B cell (primary cell): Measurements from ENCODE around the gene CDH5. TPM values are rescaled to one million over a fixed set of nuclear protein-coding genes. Genes with fewer than 3 reads are reported as not detected.

ENCODE experiments used
- ATAC-seq: fragments of 200-7000 bp; cut with Tn5 transposase; one replicate; pipeline ENCODE4 v1.10.0; 2021; ENCODE audit warnings: low read depth, mild to moderate bottlenecking, moderate number of reproducible peaks, moderate library complexity
- CTCF ChIA-PET: fragments of 350-600 bp; sonication (Branson Sonifier 250); formaldehyde crosslinking; loops from one replicate; lab custom pipeline; 2021; ENCODE audit warnings: antibody characterized with exemption, inconsistent platforms; lab: Charles Lee
- POLR2A ChIA-PET: fragments of 350-600 bp; sonication (Branson Sonifier 250); formaldehyde crosslinking; loops from one replicate; lab custom pipeline; 2021; ENCODE audit warnings: antibody characterized with exemption; lab: Charles Lee
- DNase-seq: peaks from one replicate; pipeline ENCODE4 v3.0.0; 2013
- H2AFZ ChIP-seq: 2 replicates; pipeline ENCODE4 v1.6.1; 2012; ENCODE audit warnings: mild to moderate bottlenecking, low read depth, low read length; ENCODE audit not compliant: insufficient read depth, poor library complexity, severe bottlenecking
- H3K27ac ChIP-seq, 2 donors: 1 replicate in 1 of 2; 2 replicates in 1 of 2; pipeline ENCODE4 v1.5.1; 2012 to 2013; ENCODE audit warnings: low read length in 2 of 2, mild to moderate bottlenecking in 2 of 2, moderate library complexity in 1 of 2
- H3K27me3 ChIP-seq, 4 experiments: fragments of 200-600 bp in 1 of 4; sonication (generic) in 1 of 4; replicated peaks in 1 of 4; 1 replicate in 2 of 4; 2 replicates in 2 of 4; pipeline versions ENCODE4 v1.6.1 to v1.7.0; 2013 to 2016; ENCODE audit warnings: low read length in 3 of 4, mild to moderate bottlenecking in 2 of 4, mixed read lengths in 1 of 4, moderate library complexity in 1 of 4; ENCODE audit not compliant: insufficient read depth in 4 of 4, control insufficient read depth in 3 of 4; ENCODE audit errors: control extremely low read depth in 1 of 4
- H3K36me3 ChIP-seq, 2 experiments: replicated peaks in 1 of 2; 1 replicate in 1 of 2; 2 replicates in 1 of 2; pipeline versions ENCODE4 v1.6.1 to v1.7.1; 2013; ENCODE audit warnings: low read length in 1 of 2; ENCODE audit not compliant: insufficient read depth in 2 of 2, control insufficient read depth in 1 of 2; ENCODE audit errors: control extremely low read depth in 1 of 2, extremely low read depth in 1 of 2
- H3K4me1 ChIP-seq, 2 donors: fragments of 200-600 bp in 1 of 2; sonication (generic) in 1 of 2; 1 replicate in 1 of 2; 2 replicates in 1 of 2; pipeline versions ENCODE4 v1.5.1 to v1.6.1; 2013 to 2017; ENCODE audit warnings: low read length in 2 of 2; ENCODE audit not compliant: control insufficient read depth in 2 of 2, insufficient read depth in 2 of 2
- H3K4me2 ChIP-seq: replicated peaks from 2 replicates; pipeline ENCODE3; 2012; ENCODE audit warnings: mild to moderate bottlenecking, low read depth, low read length; ENCODE audit not compliant: poor library complexity, severe bottlenecking
- H3K4me3 ChIP-seq, 5 experiments: fragments of 200-600 bp in 1 of 5; sonication (generic) in 1 of 5; 1 replicate in 3 of 5; 2 replicates in 2 of 5; pipeline versions ENCODE4 v1.5.1 to v1.7.0; 2011 to 2016; ENCODE audit warnings: low read length in 4 of 5, mild to moderate bottlenecking in 4 of 5, low read depth in 2 of 5, control low read depth in 1 of 5, moderate library complexity in 1 of 5; ENCODE audit not compliant: insufficient read depth in 1 of 5; ENCODE audit errors: control extremely low read depth in 1 of 5, extremely low read depth in 1 of 5
- H3K79me2 ChIP-seq: fragments of 200-600 bp; sonication (generic); one replicate; pipeline ENCODE4 v1.6.0; 2016; ENCODE audit warnings: low read length; ENCODE audit not compliant: control insufficient read depth, insufficient read depth
- H3K9ac ChIP-seq: fragments of 200-600 bp; sonication (generic); 2 replicates; pipeline ENCODE4 v1.6.1; 2017; ENCODE audit warnings: mild to moderate bottlenecking, low read length, moderate library complexity
- H3K9me3 ChIP-seq, 3 donors: one replicate each; pipeline versions ENCODE4 v1.6.1 to v1.7.1; 2013; ENCODE audit warnings: low read length in 2 of 3; ENCODE audit not compliant: control insufficient read depth in 2 of 3, insufficient read depth in 1 of 3; ENCODE audit errors: control extremely low read depth in 1 of 3
- H4K20me1 ChIP-seq: 2 replicates; pipeline ENCODE4 v1.6.0; 2012; ENCODE audit warnings: mild to moderate bottlenecking, low read length; ENCODE audit not compliant: insufficient read depth, control insufficient read depth, poor library complexity, severe bottlenecking
- H3K27ac Mint-ChIP-seq: one replicate; pipeline ENCODE4 v1.8.0; 2021; ENCODE audit warnings: mixed read lengths
- H3K27me3 Mint-ChIP-seq: one replicate; pipeline ENCODE4 v1.8.0; 2021; ENCODE audit warnings: mixed read lengths
- H3K4me1 Mint-ChIP-seq: one replicate; pipeline ENCODE4 v1.8.0; 2021; ENCODE audit warnings: mixed read lengths
- H3K4me3 Mint-ChIP-seq: one replicate; pipeline ENCODE4 v1.8.0; 2021; ENCODE audit warnings: mixed read lengths
- H3K9me3 Mint-ChIP-seq: one replicate; pipeline ENCODE4 v1.8.0; 2022; ENCODE audit warnings: mixed read lengths; ENCODE audit not compliant: insufficient read depth
- EZH2 ChIP-seq: IDR thresholded peaks from 2 replicates; pipeline ENCODE4 v1.6.1; 2012; ENCODE audit warnings: borderline replicate concordance, low read depth, mild to moderate bottlenecking, moderate library complexity, low read length; ENCODE audit not compliant: insufficient read depth, poor library complexity, severe bottlenecking
- WGBS: methylation state at CpG from one replicate; pipeline ENCODE4 v1.1.5; 2013; ENCODE audit warnings: missing lambda C conversion rate; ENCODE audit not compliant: insufficient coverage; 5-methylcytosine and 5-hydroxymethylcytosine counted together
- intact Hi-C: fragments of 100-400 bp; cut with micrococcal nuclease; formaldehyde crosslinking; loops from one replicate; pipeline ENCODE4 v1.10.0; 2022
- polyA plus RNA-seq: library from polyadenylated mRNA; depleted of rRNA; stranded (reverse); fragments of >200 nt; gene quantifications from 2 replicates; pipeline ENCODE4 v1.2.3, GENCODE V29; 2012
- total RNA-seq, 2 donors: library from RNA; stranded (reverse); fragments of 120-200 nt in 1 of 2; gene quantifications; 1 replicate in 1 of 2; 2 replicates in 1 of 2; pipeline versions ENCODE4 v1.2.3 to v1.2.4, GENCODE V29; 2013 to 2022
- TF ChIP-seq, protein P1 (sequence below): fragments of 200-600 bp; IDR thresholded peaks from one replicate; pipeline ENCODE4 v1.8.0; 2022; ENCODE audit warnings: antibody characterized with exemption, mild to moderate bottlenecking

The CDH5 gene
- total and polyA plus RNA-seq, 2 donors (not counting 1 experiment from before 2014, with no cell fraction given) = not detected

- intact Hi-C loops = no loop called here
- POLR2A ChIA-PET = no interaction called here
These were observed 15.9 kb downstream of the CDH5 start for GRCh38 chr16:66382171-66382965.

DNA sequence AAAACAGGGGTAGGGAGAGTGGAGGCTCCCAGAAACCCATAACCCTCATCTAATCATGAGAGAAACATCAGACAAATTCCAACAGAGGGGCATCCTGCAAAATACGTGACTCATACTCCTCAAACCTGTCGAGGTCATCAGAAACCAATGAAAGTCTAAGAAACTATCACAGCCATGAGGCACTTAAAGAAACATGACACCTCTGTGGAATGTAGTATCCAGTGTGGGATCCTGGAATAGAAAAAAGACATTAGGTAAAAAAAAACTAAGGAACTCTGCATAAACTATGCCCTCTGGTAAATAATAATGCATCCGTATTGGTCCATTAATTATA is 16.4 kb downstream of the CDH5 start:
- H3K9me3 ChIP-seq = no peaks in the 10 kb centered on the region
- ChIA-PET CTCF (no interaction called here), POLR2A (no interaction called here)
- H4K20me1 ChIP-seq = no peaks in the 10 kb centered on the region
- TF ChIP-seq, protein P1, sequence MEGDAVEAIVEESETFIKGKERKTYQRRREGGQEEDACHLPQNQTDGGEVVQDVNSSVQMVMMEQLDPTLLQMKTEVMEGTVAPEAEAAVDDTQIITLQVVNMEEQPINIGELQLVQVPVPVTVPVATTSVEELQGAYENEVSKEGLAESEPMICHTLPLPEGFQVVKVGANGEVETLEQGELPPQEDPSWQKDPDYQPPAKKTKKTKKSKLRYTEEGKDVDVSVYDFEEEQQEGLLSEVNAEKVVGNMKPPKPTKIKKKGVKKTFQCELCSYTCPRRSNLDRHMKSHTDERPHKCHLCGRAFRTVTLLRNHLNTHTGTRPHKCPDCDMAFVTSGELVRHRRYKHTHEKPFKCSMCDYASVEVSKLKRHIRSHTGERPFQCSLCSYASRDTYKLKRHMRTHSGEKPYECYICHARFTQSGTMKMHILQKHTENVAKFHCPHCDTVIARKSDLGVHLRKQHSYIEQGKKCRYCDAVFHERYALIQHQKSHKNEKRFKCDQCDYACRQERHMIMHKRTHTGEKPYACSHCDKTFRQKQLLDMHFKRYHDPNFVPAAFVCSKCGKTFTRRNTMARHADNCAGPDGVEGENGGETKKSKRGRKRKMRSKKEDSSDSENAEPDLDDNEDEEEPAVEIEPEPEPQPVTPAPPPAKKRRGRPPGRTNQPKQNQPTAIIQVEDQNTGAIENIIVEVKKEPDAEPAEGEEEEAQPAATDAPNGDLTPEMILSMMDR = no peak
- no peak for TF ChIP-seq EZH2
- no peak overlapping the region for H3K4me3 Mint-ChIP-seq
- H3K79me2 ChIP-seq = no peaks in the 10 kb centered on the region
- no peak for ATAC-seq
- H3K27ac Mint-ChIP-seq = no peak overlapping the region
- intact Hi-C loops = no loop called here
- no peak overlapping the region for H3K27ac ChIP-seq
- peaks cover 9% of the 10 kb centered on the region for H3K9me3 Mint-ChIP-seq
- no CpG with 5 or more reads among the region's 3 CpGs for WGBS
- H3K9ac ChIP-seq = no peak overlapping the region
- H3K4me3 ChIP-seq = no peak overlapping the region
- no peaks in the 10 kb centered on the region for H3K4me1 Mint-ChIP-seq
- no peak overlapping the region for H3K4me2 ChIP-seq
- H3K27me3 Mint-ChIP-seq = peaks cover 23% of the 10 kb centered on the region
- H3K27me3 ChIP-seq = no peaks in the 10 kb centered on the region
- DNase-seq = no peak
- H3K36me3 ChIP-seq = no peaks in the 10 kb centered on the region
- no peaks in the 10 kb centered on the region for H3K4me1 ChIP-seq
- H2AFZ ChIP-seq = no peak overlapping the region

More at GRCh38 chr16:66382171-66382965, 15.9 kb downstream of the CDH5 start:
- Mint-ChIP-seq H3K27me3 (peaks cover 20% of the 10 kb centered on the region), H3K4me1 (no peaks in the 10 kb centered on the region), H3K4me3 (no peak overlapping the region), H3K27ac (no peak overlapping the region), H3K9me3 (peaks cover 9% of the 10 kb centered on the region)
- TF ChIP-seq EZH2 = no peak
- TF ChIP-seq, protein P1 = no peak
- no peaks in the 10 kb centered on the region for H3K27me3 ChIP-seq
- no peaks in the 10 kb centered on the region for H4K20me1 ChIP-seq
- no peak overlapping the region for H2AFZ ChIP-seq
- no peaks in the 10 kb centered on the region for H3K79me2 ChIP-seq
- no peak overlapping the region for H3K9ac ChIP-seq
- no peak overlapping the region for H3K4me2 ChIP-seq
- H3K36me3 ChIP-seq = no peaks in the 10 kb centered on the region
- DNase-seq (no peak), ATAC-seq (no peak)
- no peak overlapping the region for H3K4me3 ChIP-seq
- no peaks in the 10 kb centered on the region for H3K9me3 ChIP-seq
- 90% methylated on average over 10 of the region's 13 CpGs for WGBS
- CTCF ChIA-PET = no interaction called here
- H3K4me1 ChIP-seq = no peaks in the 10 kb centered on the region
- no peak overlapping the region for H3K27ac ChIP-seq
